HG03196 (cell line): ENCODE data around the gene MKX.

ENCODE experiments used
- ATAC-seq: cut with Tn5 transposase; IDR thresholded peaks from one replicate; pipeline ENCODE4 v1.9.1; 2021; ENCODE audit not compliant: unreplicated experiment

MKX gene, protein sequence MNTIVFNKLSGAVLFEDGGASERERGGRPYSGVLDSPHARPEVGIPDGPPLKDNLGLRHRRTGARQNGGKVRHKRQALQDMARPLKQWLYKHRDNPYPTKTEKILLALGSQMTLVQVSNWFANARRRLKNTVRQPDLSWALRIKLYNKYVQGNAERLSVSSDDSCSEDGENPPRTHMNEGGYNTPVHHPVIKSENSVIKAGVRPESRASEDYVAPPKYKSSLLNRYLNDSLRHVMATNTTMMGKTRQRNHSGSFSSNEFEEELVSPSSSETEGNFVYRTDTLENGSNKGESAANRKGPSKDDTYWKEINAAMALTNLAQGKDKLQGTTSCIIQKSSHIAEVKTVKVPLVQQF

DNA sequence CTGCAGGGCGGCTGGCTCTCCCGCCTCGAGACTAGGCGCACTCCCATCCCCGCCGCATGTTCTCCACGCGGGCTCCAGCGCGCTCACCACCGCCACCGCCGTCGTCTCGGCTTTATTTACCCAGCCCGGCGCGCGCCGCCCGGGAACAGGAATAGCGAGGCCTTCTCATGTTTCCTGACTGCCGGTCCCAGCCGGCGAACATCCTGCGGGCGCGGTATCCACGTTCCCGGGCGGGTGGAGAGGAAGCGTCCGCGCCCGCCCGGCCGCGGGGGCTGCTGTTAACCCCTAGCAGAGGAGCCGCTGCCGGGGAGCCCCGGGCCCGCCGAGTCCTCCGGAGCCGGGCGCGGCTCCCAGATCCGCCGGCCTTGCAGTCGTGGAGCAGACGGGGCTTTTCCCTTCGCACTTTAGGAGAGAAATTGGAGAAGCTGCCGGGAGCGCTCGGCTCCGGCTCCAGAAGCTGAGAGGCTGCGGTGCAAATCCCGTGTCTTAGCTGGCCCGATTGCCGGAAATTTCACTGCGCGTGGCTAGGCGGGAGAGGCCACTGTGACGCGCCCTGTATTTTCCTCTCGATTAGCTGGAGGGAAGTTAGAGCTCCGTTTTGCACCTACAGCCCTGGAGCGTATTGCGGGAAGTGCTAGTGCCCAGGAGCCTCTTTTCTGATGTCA is at the start of gene MKX:
Gene MKX (minus strand): TSS at position 88 of the 665 bp plus-strand sequence. CDS start 2,404 bp downstream, outside the sequence.
- ATAC-seq = no peak

DNA sequence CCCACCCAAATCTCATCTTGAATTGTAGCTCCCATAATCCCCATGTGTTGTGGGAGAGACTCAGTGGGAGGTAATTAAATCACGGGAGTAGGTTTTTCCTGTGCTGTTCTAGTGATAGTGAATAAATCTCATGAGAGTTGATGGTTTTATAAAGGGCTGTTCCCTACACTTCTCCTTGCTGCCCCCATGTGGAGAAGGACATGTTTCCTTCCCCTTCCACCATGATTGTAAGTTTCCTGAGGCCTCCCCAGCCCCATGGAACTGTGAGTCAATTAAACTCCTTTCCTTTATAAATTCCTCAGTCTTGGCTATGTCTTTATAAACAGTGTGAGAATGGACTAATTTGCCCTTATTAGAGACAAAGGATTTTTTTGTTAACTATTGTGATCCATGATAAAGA is 48.5 kb upstream of the MKX start:
- ATAC-seq = no peak

DNA sequence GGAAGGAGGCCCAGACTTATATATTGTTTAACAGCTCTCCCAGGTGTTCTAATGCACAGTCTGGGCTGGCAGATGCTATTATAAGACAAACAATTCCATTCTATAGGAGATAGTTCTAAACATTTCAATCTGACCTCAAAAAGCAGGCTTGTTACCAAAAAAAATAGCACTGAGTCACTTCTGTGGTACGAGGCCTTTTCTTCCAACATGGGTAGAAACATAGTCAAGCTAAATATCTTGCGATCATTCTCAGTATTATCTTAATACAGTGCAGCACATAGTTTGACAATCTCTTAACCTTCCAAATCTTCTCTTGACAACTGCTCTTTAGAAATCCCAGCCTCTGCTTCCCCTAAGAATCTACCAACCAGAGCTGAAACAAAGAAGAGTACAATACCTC is 46.6 kb upstream of the MKX start:
- ATAC-seq = no peak

DNA sequence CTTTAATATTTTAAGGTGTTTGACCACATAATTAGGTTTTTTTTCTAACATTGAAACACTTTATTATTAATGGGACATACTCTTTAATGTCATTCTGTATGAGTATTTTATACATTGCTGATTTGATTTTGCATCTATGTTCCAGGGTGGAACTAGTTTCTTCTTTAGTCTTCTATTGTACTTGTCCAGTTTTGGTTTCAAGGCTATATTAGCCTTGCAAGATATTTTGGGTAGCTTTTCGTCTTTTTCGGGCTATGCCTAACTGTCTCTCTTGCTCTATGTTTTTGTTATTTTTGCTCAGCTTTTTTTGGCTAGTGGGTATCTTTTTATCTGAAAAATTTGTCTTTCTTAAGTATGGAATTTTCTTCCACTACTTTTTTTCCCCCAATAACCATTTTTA is 38.7 kb upstream of the MKX start:
- no peak for ATAC-seq

DNA sequence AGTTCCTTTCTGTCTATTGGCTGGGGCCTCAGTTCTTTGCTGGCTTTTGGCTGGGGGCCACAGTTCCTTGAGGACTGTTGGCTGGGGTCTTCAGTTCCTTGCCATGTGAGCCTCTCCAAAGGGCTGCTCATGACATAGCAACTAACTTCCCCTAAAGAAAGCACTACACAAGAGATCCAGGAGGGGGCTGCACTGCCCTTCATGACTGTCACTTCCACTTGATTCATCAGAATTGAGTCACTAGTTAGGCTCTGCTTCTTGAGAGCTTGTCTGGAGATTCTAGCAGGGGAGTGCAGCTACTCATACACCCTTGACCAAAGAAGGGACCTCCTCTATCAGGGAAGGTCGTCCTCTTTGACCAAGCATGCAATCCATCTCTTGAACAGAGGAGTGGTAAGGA is 38.0 kb upstream of the MKX start:
- no peak for ATAC-seq

DNA sequence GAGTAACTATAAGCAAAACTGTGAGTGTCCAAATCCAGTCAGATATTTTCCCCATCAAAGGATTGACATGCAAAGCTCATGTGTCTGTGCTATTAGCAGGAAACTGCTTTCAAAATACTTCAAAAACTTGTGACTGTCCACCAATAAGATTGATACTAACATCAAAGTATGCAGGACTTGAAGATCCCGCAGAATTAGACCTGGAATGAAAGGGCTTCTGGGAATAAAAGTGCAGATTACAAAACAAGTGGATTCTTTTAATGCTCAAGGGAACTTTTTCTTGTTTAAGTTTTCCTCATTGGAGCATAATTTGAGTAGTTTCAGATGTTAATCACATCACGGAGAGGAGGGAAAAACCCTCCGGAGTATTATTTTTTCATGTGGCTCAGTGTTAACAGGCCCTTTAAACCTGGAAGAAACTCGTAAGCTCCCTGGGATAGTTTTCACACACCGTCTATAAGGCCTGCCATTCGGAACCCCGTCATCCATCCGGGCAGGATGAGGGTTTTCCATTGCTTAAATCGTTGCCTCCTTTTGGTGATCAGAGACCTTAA is 33.9 kb upstream of the MKX start:
- no peak for ATAC-seq

DNA sequence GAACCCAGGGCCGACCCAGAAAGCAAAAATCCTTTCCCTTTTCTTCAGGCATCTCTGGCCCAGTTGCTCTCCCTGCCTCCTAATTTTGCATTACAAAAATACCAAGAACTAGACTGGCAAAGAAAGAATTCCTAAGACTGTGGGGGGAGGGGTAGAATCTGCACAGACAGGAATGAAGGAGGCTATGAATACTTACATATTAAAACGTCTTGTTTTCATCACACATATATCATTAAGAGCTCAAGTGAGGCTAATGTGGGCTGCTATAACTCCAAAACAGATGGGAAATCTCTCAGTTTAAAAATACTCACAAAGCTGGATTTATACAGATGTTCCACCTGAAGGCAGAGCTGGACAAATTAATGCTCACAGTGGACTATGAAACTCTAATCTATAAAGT is 29.2 kb upstream of the MKX start:
- ATAC-seq = no peak

DNA sequence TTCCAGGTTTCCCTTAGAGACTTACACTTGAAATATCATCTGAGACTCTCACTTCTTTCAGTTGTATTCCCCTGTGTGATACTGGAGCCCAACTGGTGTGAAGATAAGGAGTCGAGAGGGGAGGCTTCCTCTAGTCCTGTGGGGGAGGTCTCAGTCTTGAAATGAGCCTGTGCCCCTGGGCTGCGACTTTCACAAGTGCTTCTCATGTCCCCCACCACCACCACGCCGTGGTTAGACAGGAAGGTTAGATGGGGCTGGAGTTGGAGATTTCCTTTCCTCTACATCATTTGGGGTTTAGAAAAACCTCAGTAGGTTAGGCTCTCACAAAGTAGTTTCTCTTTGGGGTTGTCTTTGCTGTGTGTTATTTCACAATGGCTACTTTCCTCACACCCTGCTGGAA is 25.6 kb upstream of the MKX start:
- no peak for ATAC-seq

DNA sequence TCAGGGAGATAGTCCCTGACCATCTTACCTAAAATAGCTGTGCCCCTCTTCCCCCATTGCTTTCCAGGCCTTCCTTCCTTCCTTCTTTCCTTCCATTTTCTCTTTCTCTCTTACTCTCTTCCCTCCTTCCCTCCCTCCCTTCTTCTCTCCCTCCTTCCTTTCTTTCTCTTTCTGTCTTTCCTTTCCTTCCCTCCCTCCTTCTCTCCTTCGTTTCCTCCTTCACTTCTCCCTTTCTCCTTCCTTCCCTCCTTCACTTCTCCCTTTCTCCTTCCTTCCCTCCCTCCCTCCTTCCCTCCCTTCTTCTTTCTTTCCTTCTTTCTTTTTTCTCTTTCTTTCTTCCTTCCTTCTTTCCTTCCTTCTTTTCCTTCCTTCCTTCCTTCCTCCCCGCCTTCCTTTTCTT is 24.6 kb upstream of the MKX start:
- ATAC-seq = no peak

DNA sequence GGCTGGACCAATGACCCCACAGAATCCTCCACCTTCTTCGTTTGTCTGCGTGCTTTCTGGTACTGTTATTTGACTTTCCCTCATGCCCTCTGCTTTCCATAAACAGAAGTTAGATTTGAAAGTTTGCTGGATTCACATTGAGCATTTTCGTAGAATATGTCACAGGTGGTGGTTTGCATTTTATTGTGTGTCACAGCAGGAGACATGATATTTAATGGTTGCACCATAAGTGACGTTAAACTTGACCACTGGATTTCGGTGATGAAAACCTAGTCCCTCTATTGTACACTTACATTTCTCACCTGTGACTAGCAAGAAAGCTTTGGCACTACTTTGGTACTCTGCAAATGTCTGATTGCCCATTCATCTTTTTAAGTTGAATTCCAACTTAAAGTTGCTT is 15.2 kb upstream of the MKX start:
- no peak for ATAC-seq

DNA sequence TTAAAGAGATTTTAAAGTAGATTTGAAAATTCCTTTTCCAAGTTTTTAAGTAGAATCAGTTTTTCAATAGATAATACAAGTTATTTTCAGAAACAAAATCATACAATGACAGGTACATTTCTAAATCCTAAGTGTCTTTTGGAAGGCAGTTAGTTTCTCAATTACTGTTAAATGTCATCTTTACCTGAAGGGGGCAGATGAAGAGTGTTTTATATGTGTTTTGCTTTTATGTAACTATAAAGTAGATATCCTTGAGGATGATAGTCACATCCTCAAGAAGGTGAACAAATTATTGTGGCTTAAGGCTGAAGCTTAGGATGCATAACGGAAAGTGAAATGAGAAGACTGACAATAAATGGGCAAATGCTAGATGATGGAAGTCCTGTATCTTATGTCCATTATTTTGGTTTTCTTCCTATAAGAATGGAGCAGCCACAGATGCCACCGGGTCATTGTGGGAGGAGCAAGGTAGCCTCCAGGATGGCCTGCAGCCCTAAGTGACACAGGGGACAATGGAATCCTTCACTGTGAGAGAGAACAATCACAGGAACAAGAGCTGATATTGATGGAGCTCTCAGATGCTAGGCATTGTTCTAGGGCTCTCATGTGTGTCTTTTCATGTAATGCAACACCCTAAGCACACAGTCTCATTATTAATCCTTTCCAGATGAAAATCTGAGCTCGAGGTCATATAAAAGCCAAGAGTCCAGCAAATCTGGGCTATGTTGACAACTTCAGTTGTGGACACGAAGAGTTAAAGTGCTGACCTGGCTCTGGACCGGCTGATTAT is 14.1 kb upstream of the MKX start:
- no peak for ATAC-seq

DNA sequence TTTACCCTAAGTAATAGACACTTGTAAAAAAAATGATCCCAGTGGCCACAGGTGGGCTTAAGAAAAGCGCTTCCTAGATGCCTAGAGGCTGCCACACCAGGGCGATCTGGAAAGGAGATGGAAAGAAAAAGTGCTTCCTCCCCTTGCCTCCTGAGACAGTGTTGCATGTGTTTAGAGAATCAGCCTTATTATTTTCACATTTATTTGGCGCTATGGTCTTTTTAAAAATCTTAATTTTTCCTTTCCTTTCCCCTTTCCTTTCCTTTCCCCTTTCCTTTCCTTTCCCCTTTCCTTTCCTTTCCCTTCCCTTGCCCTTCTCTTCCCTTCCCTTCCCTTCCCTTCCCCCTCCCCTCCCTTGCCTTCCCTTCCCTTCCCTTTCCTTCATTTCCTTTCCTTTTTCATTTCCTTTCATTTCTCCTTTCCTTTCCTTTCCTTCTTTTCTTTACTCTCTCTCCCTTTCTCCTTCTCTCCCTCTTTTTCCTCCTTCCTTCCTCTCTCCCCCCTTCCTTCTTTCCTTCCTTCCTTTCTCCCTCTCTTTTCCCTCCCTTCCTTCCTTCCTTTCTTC is 7.1 kb upstream of the MKX start:
- ATAC-seq = no peak

DNA sequence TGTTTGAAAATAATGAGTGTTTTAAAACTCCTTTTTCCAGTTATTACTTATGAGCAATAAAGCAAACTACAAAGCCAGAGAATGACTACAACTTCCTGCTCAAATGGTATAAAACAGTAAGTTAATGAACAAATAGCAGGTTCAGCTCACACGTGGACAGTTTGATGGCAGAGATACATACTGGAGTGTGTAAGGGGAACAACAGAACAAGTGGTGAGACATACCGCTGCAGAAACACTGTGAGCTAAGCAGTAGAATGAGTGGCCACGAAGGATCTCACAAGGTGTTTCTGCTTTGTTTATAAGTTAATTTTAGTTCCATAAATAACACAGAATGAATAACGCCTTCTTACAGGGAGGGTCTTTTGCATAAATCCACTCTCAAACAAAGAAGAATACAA is 3.0 kb upstream of the MKX start:
- ATAC-seq = no peak

DNA sequence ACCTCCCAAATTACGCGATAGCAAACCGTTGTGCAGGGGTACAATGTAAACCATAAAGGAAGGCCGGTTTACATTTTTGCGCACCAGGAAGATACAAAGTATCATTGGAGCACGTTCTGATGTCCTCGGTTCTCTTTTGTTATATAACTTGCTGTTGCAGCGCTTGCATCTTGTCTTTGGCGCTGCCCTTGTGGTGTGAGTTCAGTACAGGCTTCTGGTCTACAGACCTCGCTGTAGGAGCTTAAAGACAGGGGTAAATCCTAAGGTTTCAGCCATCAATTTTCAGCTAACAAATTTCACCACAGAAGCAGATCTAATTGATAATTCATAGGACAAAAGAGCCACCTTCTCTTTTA is 1.5 kb upstream of the MKX start:
- ATAC-seq = no peak

DNA sequence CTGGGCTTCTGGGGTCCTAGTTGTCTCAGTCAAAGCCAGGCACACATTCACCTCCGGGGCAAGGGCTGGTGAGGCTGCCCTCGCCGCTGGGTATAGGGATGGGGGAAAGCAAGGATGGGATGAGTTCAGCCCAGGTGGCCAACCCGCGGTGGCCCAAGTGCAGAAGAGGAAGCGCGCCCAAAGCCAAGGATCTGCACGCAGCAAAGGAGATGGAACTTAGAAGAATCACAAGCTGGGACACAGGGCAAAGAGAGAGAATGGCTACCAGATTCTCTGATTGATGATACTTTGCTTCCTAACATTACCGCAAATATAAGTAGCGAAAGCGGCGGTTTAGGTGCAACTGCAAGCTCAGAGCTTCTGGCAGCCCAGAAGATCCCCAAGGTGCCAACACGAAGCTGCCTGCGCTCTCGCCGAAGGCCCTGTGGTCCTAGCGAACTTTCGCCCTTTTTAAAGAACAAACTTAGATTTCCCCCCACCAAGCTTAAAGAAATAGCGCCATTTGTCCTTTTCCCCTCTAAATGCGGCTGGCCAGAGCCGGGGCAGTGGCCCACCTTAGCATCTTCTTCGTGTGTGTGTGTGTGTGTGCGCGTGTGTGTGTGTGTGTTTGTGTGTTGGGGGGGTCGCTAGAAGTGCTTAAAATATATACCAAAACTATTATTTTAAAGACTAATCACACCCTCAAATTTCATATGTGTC is 927 bp upstream of the MKX start:
- no peak for ATAC-seq

DNA sequence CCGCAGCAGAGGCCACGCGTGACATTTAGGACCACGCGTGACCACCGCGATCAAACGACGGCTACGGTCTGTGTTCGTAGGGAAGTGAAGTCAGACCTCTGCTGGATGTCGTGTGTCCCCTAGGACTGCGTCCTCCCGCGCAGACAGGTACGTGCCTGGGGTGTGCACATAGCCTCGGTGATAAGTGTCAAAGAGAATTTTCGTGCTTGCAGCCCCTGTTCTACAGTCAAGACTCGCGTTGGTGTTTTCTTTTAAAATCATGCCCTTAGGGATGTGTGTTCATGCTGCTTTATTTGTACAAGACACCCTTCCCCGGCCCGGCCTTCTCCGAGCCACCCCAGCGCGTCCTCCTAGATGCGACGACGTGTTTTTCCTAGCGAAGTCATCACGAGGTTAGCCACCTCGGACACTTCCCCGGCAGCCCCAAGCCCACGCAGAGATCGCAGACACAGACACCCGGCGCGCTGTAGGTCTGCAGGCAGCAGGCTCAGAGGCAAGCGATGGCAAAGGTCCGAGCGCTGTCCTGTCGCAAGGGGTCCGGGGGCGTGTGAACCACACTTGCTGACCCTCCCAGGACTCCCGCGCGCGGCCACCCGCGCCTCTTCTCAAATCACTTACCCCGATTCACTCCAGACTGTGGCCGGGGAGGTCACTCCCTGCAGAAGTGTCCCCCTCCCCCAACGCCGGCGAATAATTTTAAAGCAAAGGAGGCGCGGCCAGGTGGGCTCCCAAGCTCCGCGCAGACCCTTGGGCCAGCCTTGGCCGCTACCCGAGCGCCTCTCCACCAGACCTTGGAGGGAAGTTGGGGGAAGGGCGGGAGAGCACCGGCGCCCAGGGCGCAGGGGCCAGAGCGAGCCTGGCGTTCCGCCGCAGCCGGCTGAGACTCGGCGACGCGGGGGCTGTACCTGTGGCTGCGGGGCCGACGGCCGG is 552 bp downstream of the MKX start:
- no peak for ATAC-seq

DNA sequence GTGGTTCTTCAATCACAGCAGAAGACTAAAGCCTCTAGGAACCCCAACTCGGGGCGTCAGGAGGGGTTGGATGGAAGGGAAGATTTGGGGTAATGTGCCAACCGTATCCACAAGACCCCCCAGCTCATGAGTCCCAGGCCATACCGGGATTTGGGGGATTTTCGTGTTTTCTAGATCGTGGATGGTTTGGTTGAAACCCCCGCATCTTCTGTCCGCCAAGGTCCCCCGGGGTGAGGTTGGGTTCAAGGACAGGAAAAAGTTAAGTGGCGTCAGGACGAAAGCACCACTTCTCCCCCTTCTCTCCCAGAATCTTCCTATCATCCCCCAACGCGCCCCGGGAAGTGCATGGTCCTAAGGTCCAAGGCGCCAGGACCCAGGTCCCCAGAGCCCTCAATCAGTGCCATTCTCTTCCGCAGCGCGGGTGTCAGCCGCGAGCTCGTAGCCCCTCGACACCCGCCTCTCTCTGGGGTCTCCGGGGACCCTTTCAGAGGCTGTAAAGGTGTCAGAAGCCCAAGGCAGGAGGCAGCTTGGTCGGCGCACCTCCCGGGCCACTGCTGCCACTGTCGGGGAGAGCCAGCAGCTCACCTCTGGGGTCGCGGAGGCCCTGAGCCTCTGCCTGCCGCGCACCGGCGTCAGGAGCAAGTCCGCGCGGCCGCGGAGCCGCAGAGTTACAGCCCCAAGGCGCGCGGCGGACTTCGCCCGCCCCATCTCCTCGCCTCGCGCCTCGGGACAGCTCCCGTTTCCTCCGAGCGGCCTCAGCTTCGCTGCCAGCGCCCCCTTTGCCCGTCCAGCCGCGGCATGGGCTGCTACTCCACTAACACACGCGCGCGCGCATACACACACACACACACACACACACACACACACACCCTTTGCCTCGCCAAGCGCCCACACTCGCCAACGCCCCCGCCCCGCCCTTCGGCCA is 1.5 kb downstream of the MKX start:
- ATAC-seq = no peak

DNA sequence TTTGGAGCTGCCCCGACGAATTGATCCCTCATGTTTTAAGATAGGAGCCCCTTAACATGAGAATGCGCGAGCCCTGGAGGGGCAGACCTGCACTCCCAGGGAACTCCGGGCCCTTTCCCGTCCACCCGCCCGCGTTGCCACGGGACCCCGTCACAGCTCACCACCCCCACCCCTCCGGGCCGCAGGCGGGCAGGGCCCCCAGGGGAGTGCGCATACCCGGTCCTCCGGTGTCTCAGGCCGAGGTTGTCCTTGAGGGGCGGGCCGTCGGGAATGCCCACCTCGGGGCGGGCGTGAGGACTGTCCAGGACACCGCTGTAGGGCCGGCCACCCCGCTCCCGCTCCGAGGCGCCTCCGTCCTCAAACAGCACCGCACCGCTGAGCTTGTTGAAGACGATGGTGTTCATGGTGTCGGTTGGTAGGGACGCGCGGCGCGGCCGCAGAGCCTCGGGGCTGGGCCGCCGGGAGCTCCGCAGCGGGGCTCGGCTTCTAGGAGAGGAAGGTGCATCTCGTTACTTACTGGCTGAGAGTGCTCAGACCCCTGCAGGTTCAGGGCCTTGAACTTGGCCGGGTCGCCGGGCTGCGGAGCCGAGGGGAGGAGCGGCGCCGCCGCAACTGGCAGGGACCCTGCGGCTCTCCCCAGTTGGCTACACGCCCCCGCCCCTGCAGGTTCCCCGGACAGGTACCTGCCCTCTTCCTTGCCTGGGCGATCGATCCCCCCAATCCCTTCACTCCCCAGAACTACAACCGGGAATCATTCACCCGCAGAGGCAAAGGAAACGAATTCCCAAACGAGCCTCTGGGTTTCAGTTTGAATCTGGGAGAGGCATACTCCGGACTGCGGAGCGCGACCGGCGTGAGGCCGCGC is 2.4 kb downstream of the MKX start:
- ATAC-seq = no peak
